ENCODE data around the gene ACOT7.
A peak's percentile ranks its signal among the peaks of the same experiment; 100 is the strongest.

ACOT7 gene

GRCh38 chr1:6321205-6321604 is 72.4 kb downstream of the ACOT7 start:
- Mint-ChIP-seq H3K4me1 (peaks cover 13% of the 10 kb centered on the region), H3K4me3 (no peak overlapping the region), H3K36me3 (ENCODE audit: low read depth) (peaks cover under 1% of the 10 kb centered on the region), H3K9me3 (no peaks in the 10 kb centered on the region), H3K27me3 (ENCODE audit: low read depth) (no peaks in the 10 kb centered on the region), H3K27ac (no peak overlapping the region)
- TF ChIP-seq CTCF (IDR thresholded peaks at IDR 0.05; ENCODE audit: unreplicated experiment in 3 of 3) = no peak

GRCh38 chr1:6317098-6317760 is 76.3 kb downstream of the ACOT7 start:
- no peak for TF ChIP-seq CTCF (IDR thresholded peaks at IDR 0.05; ENCODE audit: unreplicated experiment in 3 of 3)
- Mint-ChIP-seq H3K4me1 (peaks cover 24% of the 10 kb centered on the region), H3K4me3 (no peak overlapping the region), H3K9me3 (no peaks in the 10 kb centered on the region), H3K36me3 (ENCODE audit: low read depth) (peaks cover 4% of the 10 kb centered on the region), H3K27me3 (ENCODE audit: low read depth) (no peaks in the 10 kb centered on the region), H3K27ac (peak overlapping the region; percentile 21 to 74 (median 68))

- H3K4me3 Mint-ChIP-seq = no peak overlapping the region
- H3K9me3 Mint-ChIP-seq = no peaks in the 10 kb centered on the region
- no peak for TF ChIP-seq CTCF (IDR thresholded peaks at IDR 0.05; ENCODE audit: unreplicated experiment in 3 of 3)
- peak overlapping the region; percentile 21 to 74 (median 68) for H3K27ac Mint-ChIP-seq
- H3K27me3 Mint-ChIP-seq (ENCODE audit: low read depth) = peaks cover 4% of the 10 kb centered on the region
- H3K4me1 Mint-ChIP-seq = peaks cover 24% of the 10 kb centered on the region
- peaks cover 4% of the 10 kb centered on the region for H3K36me3 Mint-ChIP-seq (ENCODE audit: low read depth)
Observed at GRCh38 chr1:6316240-6317097, 77.1 kb downstream of the ACOT7 start.

- Mint-ChIP-seq H3K9me3 (no peaks in the 10 kb centered on the region), H3K27me3 (ENCODE audit: low read depth) (peaks cover 4% of the 10 kb centered on the region), H3K4me1 (peaks cover 24% of the 10 kb centered on the region)
Observed at GRCh38 chr1:6314503-6314902, 79.1 kb downstream of the ACOT7 start.

GRCh38 chr1:6313393-6314200 is 80.0 kb downstream of the ACOT7 start:
- no peak for TF ChIP-seq CTCF (IDR thresholded peaks at IDR 0.05; ENCODE audit: unreplicated experiment in 3 of 3)
- H3K4me1 Mint-ChIP-seq = peaks cover 24% of the 10 kb centered on the region

More at GRCh38 chr1:6314503-6314902, 79.1 kb downstream of the ACOT7 start:
- H3K4me3 Mint-ChIP-seq = no peak overlapping the region
- peaks cover 4% of the 10 kb centered on the region for H3K36me3 Mint-ChIP-seq (ENCODE audit: low read depth)
- no peak overlapping the region for H3K27ac Mint-ChIP-seq
- no peak for TF ChIP-seq CTCF (IDR thresholded peaks at IDR 0.05; ENCODE audit: unreplicated experiment in 3 of 3)

More at GRCh38 chr1:6313393-6314200, 80.0 kb downstream of the ACOT7 start:
- Mint-ChIP-seq H3K4me3 (no peak overlapping the region), H3K9me3 (no peaks in the 10 kb centered on the region), H3K27me3 (ENCODE audit: low read depth) (peaks cover 4% of the 10 kb centered on the region), H3K27ac (no peak overlapping the region), H3K36me3 (ENCODE audit: low read depth) (peaks cover 4% of the 10 kb centered on the region)
